Bronchial epithelial cell (primary cell): Measurements from ENCODE around the gene OR6X1. TPM values are rescaled to one million over a fixed set of nuclear protein-coding genes. Genes with fewer than 3 reads are reported as not detected.
A peak's percentile ranks its signal among the peaks of the same experiment; 100 is the strongest.

Experiments used
- DNase-seq: peaks from one replicate; pipeline ENCODE4 v3.0.0-alpha.2; 2010; ENCODE audit warnings: low read depth
- FAIRE-seq: peaks from 2 replicates; lab custom pipeline; 2011; peaks lifted over from hg19 to GRCh38; lab: Jason Lieb, UNC
- H3K27me3 ChIP-seq: 2 replicates; pipeline ENCODE4 v1.5.1; 2011; ENCODE audit warnings: low read length; ENCODE audit not compliant: control insufficient read depth, insufficient read depth
- H3K36me3 ChIP-seq: 2 replicates; pipeline ENCODE4 v1.5.1; 2011; ENCODE audit warnings: low read length; ENCODE audit not compliant: control insufficient read depth, insufficient read depth
- H3K4me3 ChIP-seq: 2 replicates; pipeline ENCODE4 v1.5.1; 2011; ENCODE audit warnings: mild to moderate bottlenecking, low read depth, low read length, control low read depth
- CTCF ChIP-seq: IDR thresholded peaks from 2 replicates; pipeline ENCODE4 v1.5.1; 2011; ENCODE audit warnings: mild to moderate bottlenecking, moderate library complexity, low read length, control low read depth, inconsistent platforms; ENCODE audit not compliant: insufficient read depth, severe bottlenecking
- total RNA-seq: library from RNA; depleted of rRNA; stranded (reverse); fragments of >200 nt; gene quantifications from 2 replicates; pipeline ENCODE4 v1.2.1, GENCODE V29; 2014

Gene OR6X1
- not detected in 2 replicates for total RNA-seq

DNA sequence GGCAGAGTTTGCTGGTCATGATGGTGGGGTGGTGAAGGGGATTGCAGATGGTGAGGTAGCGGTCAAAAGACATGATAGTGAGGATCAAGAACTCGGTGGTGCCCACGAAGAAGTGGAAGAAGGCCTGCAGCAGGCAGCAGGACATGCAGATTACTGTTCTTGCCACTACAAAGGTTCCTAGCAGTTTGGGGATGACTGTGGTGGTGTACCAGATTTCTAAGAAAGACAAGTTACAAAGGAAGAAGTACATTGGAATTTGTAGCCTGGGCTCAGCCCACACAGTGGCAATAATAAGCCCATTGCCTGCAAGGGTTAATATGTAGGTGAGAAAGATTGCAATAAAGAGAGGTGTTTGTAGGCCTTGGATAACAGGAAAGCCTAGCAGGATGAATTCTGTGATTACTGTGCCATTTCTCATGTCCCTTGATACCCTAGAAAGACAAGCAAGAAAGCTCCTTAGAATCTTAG lies at the start of gene OR6X1:
OR6X1 (minus strand) TSS at position 418 of the 468 bp plus-strand sequence; CDS start at position 418, 0 bp downstream.
- FAIRE-seq (no peak), DNase-seq (no peak)
- Histone ChIP-seq H3K36me3 (no peaks in the 10 kb centered on the region), H3K4me3 (no peak within 1 kb of the TSS), H3K27me3 (no peaks in the 10 kb centered on the region)
- no peak for TF ChIP-seq CTCF

GRCh38 chr11:123801765-123802164 lies 47.4 kb upstream of the OR6X1 start:
- FAIRE-seq (no peak), DNase-seq (no peak)
- no peaks in the 10 kb centered on the region for H3K36me3 ChIP-seq
- H3K27me3 ChIP-seq = no peaks in the 10 kb centered on the region
- no peak for TF ChIP-seq CTCF
- H3K4me3 ChIP-seq = no peak overlapping the region

GRCh38 chr11:123800036-123800435 lies 45.7 kb upstream of the OR6X1 start:
- Histone ChIP-seq H3K36me3 (no peaks in the 10 kb centered on the region), H3K27me3 (no peaks in the 10 kb centered on the region), H3K4me3 (no peak overlapping the region)
- no peak for TF ChIP-seq CTCF
- DNase-seq (no peak), FAIRE-seq (no peak)

DNA sequence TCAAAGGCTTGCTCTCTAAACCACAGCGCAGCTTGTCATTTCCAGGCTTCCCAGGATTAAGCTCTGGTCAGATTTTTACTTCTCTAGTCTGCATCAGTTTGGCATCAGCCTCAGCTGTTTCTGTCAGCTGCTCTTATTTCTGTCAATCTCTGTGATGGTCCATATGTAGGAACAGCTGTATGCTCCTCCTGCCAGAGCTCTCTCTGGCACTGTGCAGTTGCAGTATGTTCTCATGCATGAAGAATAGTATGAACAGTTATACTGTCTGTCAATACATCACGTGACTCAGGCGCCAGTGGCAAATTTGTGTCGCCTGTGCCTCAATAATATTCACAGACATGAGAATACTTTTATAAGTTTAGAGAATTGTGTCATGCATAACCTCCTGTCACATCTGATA lies 45.1 kb upstream of the OR6X1 start:
- Histone ChIP-seq H3K4me3 (no peak overlapping the region), H3K36me3 (no peaks in the 10 kb centered on the region), H3K27me3 (no peaks in the 10 kb centered on the region)
- no peak for TF ChIP-seq CTCF
- no peak for DNase-seq
- FAIRE-seq = no peak

DNA sequence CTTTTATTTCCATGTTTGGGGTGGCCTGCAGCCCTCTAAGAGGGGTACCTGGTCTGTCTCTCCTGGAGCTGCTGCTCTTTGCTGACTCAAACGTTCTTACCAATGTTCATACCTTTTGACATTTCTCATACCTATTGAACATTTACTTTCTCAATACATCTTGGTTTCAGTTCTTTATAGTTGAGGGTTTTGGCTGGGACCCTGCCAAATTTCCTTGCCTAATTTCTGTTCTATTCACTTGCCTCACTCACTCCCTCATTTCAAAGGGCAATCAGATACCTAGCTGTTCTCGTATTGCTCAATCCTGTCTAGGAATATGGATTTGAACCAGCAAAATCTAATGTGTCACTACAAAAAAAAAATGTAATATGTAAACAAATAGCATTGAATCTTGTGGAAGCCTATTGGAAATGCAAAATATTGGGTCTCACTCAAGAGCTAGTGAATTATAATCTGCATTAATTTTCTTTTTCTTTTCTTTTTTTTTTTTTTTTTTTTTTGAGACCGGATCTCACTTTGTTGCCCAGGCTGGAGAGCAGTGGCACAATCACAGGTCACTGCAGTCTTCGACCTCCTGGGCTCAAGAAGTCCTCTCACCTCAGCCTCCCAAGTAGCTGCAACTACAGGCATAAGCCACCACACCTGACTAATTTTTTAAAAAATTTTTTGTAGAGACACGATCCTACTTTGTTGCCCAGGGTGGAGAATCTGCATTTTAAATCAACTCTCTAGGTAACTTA lies 44.4 kb upstream of the OR6X1 start:
- FAIRE-seq = no peak
- DNase-seq = peak; percentile 1
- no peaks in the 10 kb centered on the region for H3K27me3 ChIP-seq

More for the DNA sequence above, 44.4 kb upstream of the OR6X1 start:
- TF ChIP-seq CTCF = no peak
- H3K36me3 ChIP-seq = no peaks in the 10 kb centered on the region
- no peak overlapping the region for H3K4me3 ChIP-seq
